OCI-LY1 (cell line): Measurements from ENCODE around the gene DNAJC8.

Experiments used
- H2AFZ ChIP-seq: fragments of 200-600 bp; sonication (generic), shearing (Covaris generic); 2 replicates; pipeline ENCODE4 v1.6.0; 2014; ENCODE audit warnings: antibody characterized with exemption, mild to moderate bottlenecking, low read length
- H3F3A ChIP-seq: fragments of 200-600 bp; sonication (generic), shearing (Covaris generic); 2 replicates; pipeline ENCODE4 v1.6.0; 2014; ENCODE audit warnings: mild to moderate bottlenecking, antibody characterized with exemption, low read length, moderate library complexity; ENCODE audit not compliant: insufficient read depth
- H3K27ac ChIP-seq: fragments of 200-600 bp; sonication (generic); 2 replicates; pipeline ENCODE4 v1.5.1; 2014; ENCODE audit warnings: low read length, mixed run types, mild to moderate bottlenecking, low read depth; ENCODE audit not compliant: poor library complexity, severe bottlenecking
- H3K27me3 ChIP-seq: fragments of 200-600 bp; sonication (generic); 2 replicates; pipeline ENCODE4 v1.6.0; 2014; ENCODE audit warnings: antibody characterized with exemption, mild to moderate bottlenecking, low read length, moderate library complexity; ENCODE audit not compliant: insufficient read depth
- H3K36me3 ChIP-seq: fragments of 200-600 bp; sonication (generic); 2 replicates; pipeline ENCODE4 v1.6.1; 2014; ENCODE audit warnings: mild to moderate bottlenecking, antibody characterized with exemption, low read length, moderate library complexity, mixed read lengths; ENCODE audit not compliant: insufficient read depth
- H3K4me1 ChIP-seq: fragments of 200-600 bp; sonication (generic); 2 replicates; pipeline ENCODE4 v1.5.1; 2014; ENCODE audit warnings: mild to moderate bottlenecking, low read length, moderate library complexity; ENCODE audit not compliant: insufficient read depth, severe bottlenecking
- H3K4me2 ChIP-seq: fragments of 200-600 bp; sonication (generic), shearing (Covaris generic); 2 replicates; pipeline ENCODE4 v1.6.1; 2014; ENCODE audit warnings: low read length
- H3K4me3 ChIP-seq: fragments of 200-600 bp; sonication (generic); 2 replicates; pipeline ENCODE4 v1.5.1; 2014; ENCODE audit warnings: low read length, low read depth, mild to moderate bottlenecking, mixed read lengths; ENCODE audit not compliant: poor library complexity, severe bottlenecking
- H3K79me2 ChIP-seq: fragments of 200-600 bp; shearing (Covaris generic); 2 replicates; pipeline ENCODE4 v1.6.1; 2016; ENCODE audit warnings: mixed run types, low read length, mixed read lengths; ENCODE audit not compliant: insufficient read depth
- H3K9ac ChIP-seq: fragments of 200-600 bp; sonication (generic), shearing (Covaris generic); 2 replicates; pipeline ENCODE4 v1.6.1; 2014; ENCODE audit warnings: mild to moderate bottlenecking, low read length, mixed read lengths
- H3K9me2 ChIP-seq: fragments of 200-600 bp; sonication (generic), shearing (Covaris generic); 2 replicates; pipeline ENCODE4 v1.6.1; 2014; ENCODE audit warnings: low read depth, mild to moderate bottlenecking, low read length, mixed read lengths
- H3K9me3 ChIP-seq: fragments of 200-600 bp; shearing (Covaris generic); 2 replicates; pipeline ENCODE4 v1.6.1; 2014; ENCODE audit warnings: low read length, mixed read lengths
- H4K20me1 ChIP-seq: fragments of 200-600 bp; sonication (generic), shearing (Covaris generic); 2 replicates; pipeline ENCODE4 v1.6.0; 2016; ENCODE audit warnings: mild to moderate bottlenecking, low read length; ENCODE audit not compliant: insufficient read depth
- EZH2 ChIP-seq: fragments of 200-600 bp; sonication (generic), shearing (Covaris generic); IDR thresholded peaks from 2 replicates; pipeline ENCODE4 v1.8.0; 2017; ENCODE audit warnings: borderline replicate concordance, mixed run types, mild to moderate bottlenecking, antibody characterized with exemption, low read length, moderate library complexity, mixed read lengths
- TF ChIP-seq, protein P1 (sequence below): fragments of 200-600 bp; sonication (generic), shearing (Covaris generic); IDR thresholded peaks from 2 replicates; pipeline ENCODE4 v1.5.1; 2017; ENCODE audit warnings: mild to moderate bottlenecking, antibody characterized with exemption, low read length, moderate library complexity, mixed read lengths

DNAJC8 gene

GRCh38 chr1:28256197-28256827 lies 23.5 kb upstream of the DNAJC8 start:
- Histone ChIP-seq H3K9me3 (no peaks in the 10 kb centered on the region), H4K20me1 (no peaks in the 10 kb centered on the region), H3K4me3 (no peak overlapping the region), H3K36me3 (no peaks in the 10 kb centered on the region), H3K27me3 (no peaks in the 10 kb centered on the region), H3K4me2 (no peak overlapping the region), H3K27ac (no peak overlapping the region), H3K9ac (no peak overlapping the region), H3F3A (no peaks in the 10 kb centered on the region), H3K9me2 (no peaks in the 10 kb centered on the region), H2AFZ (no peak overlapping the region), H3K4me1 (peaks cover 20% of the 10 kb centered on the region), H3K79me2 (no peaks in the 10 kb centered on the region)
- TF ChIP-seq, protein P1, sequence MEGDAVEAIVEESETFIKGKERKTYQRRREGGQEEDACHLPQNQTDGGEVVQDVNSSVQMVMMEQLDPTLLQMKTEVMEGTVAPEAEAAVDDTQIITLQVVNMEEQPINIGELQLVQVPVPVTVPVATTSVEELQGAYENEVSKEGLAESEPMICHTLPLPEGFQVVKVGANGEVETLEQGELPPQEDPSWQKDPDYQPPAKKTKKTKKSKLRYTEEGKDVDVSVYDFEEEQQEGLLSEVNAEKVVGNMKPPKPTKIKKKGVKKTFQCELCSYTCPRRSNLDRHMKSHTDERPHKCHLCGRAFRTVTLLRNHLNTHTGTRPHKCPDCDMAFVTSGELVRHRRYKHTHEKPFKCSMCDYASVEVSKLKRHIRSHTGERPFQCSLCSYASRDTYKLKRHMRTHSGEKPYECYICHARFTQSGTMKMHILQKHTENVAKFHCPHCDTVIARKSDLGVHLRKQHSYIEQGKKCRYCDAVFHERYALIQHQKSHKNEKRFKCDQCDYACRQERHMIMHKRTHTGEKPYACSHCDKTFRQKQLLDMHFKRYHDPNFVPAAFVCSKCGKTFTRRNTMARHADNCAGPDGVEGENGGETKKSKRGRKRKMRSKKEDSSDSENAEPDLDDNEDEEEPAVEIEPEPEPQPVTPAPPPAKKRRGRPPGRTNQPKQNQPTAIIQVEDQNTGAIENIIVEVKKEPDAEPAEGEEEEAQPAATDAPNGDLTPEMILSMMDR, result no peak

GRCh38 chr1:28249866-28250295 lies 17.1 kb upstream of the DNAJC8 start:
- Histone ChIP-seq H3K4me1 (peaks cover 47% of the 10 kb centered on the region), H3K79me2 (no peaks in the 10 kb centered on the region; the same call in 1 of the 2 replicates), H2AFZ (peak overlapping the region; percentile 72; the same call in 1 of the 2 replicates), H4K20me1 (no peaks in the 10 kb centered on the region), H3K36me3 (no peaks in the 10 kb centered on the region), H3K27ac (peak overlapping the region; percentile 91), H3K9ac (peak overlapping the region; percentile 31; the same call in 1 of the 2 replicates), H3K27me3 (no peaks in the 10 kb centered on the region), H3K9me3 (no peaks in the 10 kb centered on the region), H3F3A (peaks cover 7% of the 10 kb centered on the region; the same call in 1 of the 2 replicates), H3K4me2 (no peak overlapping the region), H3K4me3 (no peak overlapping the region), H3K9me2 (no peaks in the 10 kb centered on the region)
- TF ChIP-seq, protein P1, result no peak
- no peak for TF ChIP-seq EZH2

GRCh38 chr1:28249013-28249865 lies 16.4 kb upstream of the DNAJC8 start:
- Histone ChIP-seq H3K4me3 (peak overlapping the region; percentile 23), H3K79me2 (no peaks in the 10 kb centered on the region; the same call in 1 of the 2 replicates), H3F3A (peaks cover 7% of the 10 kb centered on the region; the same call in 1 of the 2 replicates), H4K20me1 (no peaks in the 10 kb centered on the region), H3K27ac (peak overlapping the region; percentile 91), H3K9me2 (no peaks in the 10 kb centered on the region), H3K4me1 (peaks cover 54% of the 10 kb centered on the region), H3K9ac (peak overlapping the region; percentile 38; the same call in 1 of the 2 replicates), H3K36me3 (no peaks in the 10 kb centered on the region), H3K9me3 (no peaks in the 10 kb centered on the region), H3K4me2 (peak overlapping the region; percentile 84), H2AFZ (peak overlapping the region; percentile 72), H3K27me3 (no peaks in the 10 kb centered on the region)
- no peak for TF ChIP-seq EZH2
- TF ChIP-seq, protein P1, result no peak
